Measurements from ENCODE around the gene CNTNAP2. TPM values are rescaled to one million over a fixed set of nuclear protein-coding genes. Genes with fewer than 3 reads are reported as not detected.

Gene CNTNAP2
- total RNA-seq, 1 experiment from 2014 or later: 64.5 TPM

GRCh38 chr7:147276106-147276505 lies 1159.5 kb downstream of the CNTNAP2 start:
- H2AK5ac ChIP-seq (ENCODE audit: insufficient read length, low read length): no peak overlapping the region
- no peaks in the 10 kb centered on the region for H4K20me1 ChIP-seq (ENCODE audit: control insufficient read depth, insufficient read depth, insufficient read length)
- no peaks in the 10 kb centered on the region for H3K79me1 ChIP-seq (ENCODE audit: insufficient read depth, low read depth, low read length, poor library complexity, severe bottlenecking)
- H2BK12ac ChIP-seq (ENCODE audit: insufficient read length, low read depth, low read length): no peak overlapping the region
- H2BK5ac ChIP-seq (ENCODE audit: insufficient read length, low read length): no peak overlapping the region
- Mint-ChIP-seq H3K4me1 (peaks cover 6 to 8% of the 10 kb centered on the region in 2 experiments), H3K9me3 (peaks cover 2 to 3% of the 10 kb centered on the region in 2 experiments; a peak in 1 of 5 replicates), H3K36me3 (ENCODE audit: insufficient read depth in 1 of 3, low read depth in 3 of 3) (no peaks in the 10 kb centered on the region; a peak in 1 of 7 replicates), H3K27me3 (ENCODE audit: low read depth) (no peaks in the 10 kb centered on the region), H3K4me3 (no peak overlapping the region), H3K27ac (no peak overlapping the region)
- H3K9ac ChIP-seq (ENCODE audit: extremely low read depth, insufficient read length, low read length): no peak overlapping the region
- no peak overlapping the region for H3K23ac ChIP-seq (ENCODE audit: insufficient read length, low read depth, low read length)
- H2AFZ ChIP-seq (ENCODE audit: low read length): no peak overlapping the region
- no CpG with 5 or more reads among the region's 1 CpG for WGBS (ENCODE audit: extremely low coverage, insufficient read length, low lambda C conversion rate)
- H3K79me2 ChIP-seq (ENCODE audit: insufficient read depth, low read length): no peaks in the 10 kb centered on the region
- H2BK20ac ChIP-seq (ENCODE audit: low read depth, low read length, poor library complexity, severe bottlenecking): no peak overlapping the region
- no peak overlapping the region for H3K56ac ChIP-seq (ENCODE audit: insufficient read length, low read depth, low read length)
- no peak overlapping the region for H3K27ac ChIP-seq (ENCODE audit: insufficient read length, low read depth, low read length)
- no peaks in the 10 kb centered on the region for H3K23me2 ChIP-seq (ENCODE audit: insufficient read length, low read depth, low read length, poor library complexity, severe bottlenecking)
- H3T11ph ChIP-seq (ENCODE audit: low read length): no peak overlapping the region
- no peaks in the 10 kb centered on the region for H3K4me1 ChIP-seq (ENCODE audit: insufficient read depth, low read length)
- H2BK15ac ChIP-seq (ENCODE audit: low read depth, low read length): no peak overlapping the region
- TF ChIP-seq, protein P1, sequence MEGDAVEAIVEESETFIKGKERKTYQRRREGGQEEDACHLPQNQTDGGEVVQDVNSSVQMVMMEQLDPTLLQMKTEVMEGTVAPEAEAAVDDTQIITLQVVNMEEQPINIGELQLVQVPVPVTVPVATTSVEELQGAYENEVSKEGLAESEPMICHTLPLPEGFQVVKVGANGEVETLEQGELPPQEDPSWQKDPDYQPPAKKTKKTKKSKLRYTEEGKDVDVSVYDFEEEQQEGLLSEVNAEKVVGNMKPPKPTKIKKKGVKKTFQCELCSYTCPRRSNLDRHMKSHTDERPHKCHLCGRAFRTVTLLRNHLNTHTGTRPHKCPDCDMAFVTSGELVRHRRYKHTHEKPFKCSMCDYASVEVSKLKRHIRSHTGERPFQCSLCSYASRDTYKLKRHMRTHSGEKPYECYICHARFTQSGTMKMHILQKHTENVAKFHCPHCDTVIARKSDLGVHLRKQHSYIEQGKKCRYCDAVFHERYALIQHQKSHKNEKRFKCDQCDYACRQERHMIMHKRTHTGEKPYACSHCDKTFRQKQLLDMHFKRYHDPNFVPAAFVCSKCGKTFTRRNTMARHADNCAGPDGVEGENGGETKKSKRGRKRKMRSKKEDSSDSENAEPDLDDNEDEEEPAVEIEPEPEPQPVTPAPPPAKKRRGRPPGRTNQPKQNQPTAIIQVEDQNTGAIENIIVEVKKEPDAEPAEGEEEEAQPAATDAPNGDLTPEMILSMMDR (conservative IDR thresholded peaks at IDR 0.05): no peak
- no peaks in the 10 kb centered on the region for H3K27me3 ChIP-seq (ENCODE audit: insufficient read depth, low read length)
- H3K14ac ChIP-seq (ENCODE audit: insufficient read depth, low read length): no peak overlapping the region
- H4K91ac ChIP-seq (ENCODE audit: insufficient read length, low read depth, low read length): no peak overlapping the region
- no peak for DNase-seq
- H4K8ac ChIP-seq (replicated peaks; ENCODE audit: insufficient read length, low read depth, low read length): no peak overlapping the region
- H2BK120ac ChIP-seq (ENCODE audit: low read depth, low read length, poor library complexity, severe bottlenecking): no peak overlapping the region
- H3K18ac ChIP-seq (ENCODE audit: insufficient read length, low read depth, low read length): no peak overlapping the region
- H4K5ac ChIP-seq (ENCODE audit: insufficient read length, low read depth, low read length): no peak overlapping the region
- no peak overlapping the region for H3K4me2 ChIP-seq (ENCODE audit: insufficient read depth, insufficient read length, low read length)
- H3K9me3 ChIP-seq (ENCODE audit: control insufficient read depth, low read depth, low read length): no peaks in the 10 kb centered on the region
- H3K4ac ChIP-seq (ENCODE audit: low read depth, low read length): no peak overlapping the region
